ENCODE measurements around the gene ZNF778.
A peak's percentile ranks its signal among the peaks of the same experiment; 100 is the strongest.

Gene ZNF778

GRCh38 chr16:89216315-89217137 is 977 bp upstream of the ZNF778 start:
- Histone ChIP-seq H3K9ac (ENCODE audit: low read depth, low read length) (peak overlapping the region; percentile 88; the same call in 1 of the 2 replicates), H3K4me1 (ENCODE audit: insufficient read depth, low read length) (peaks cover 4% of the 10 kb centered on the region; the same call in 1 of the 2 replicates), H3K9me3 (ENCODE audit: insufficient read depth, low read depth, low read length) (no peaks in the 10 kb centered on the region), H3K27me3 (ENCODE audit: insufficient read depth, low read length) (no peaks in the 10 kb centered on the region), H3K4me3 (ENCODE audit: low read length) (peak overlapping the region; percentile 95), H3K27ac (ENCODE audit: low read length) (no peak overlapping the region), H3K36me3 (ENCODE audit: insufficient read depth, low read depth, low read length) (peaks cover 9% of the 10 kb centered on the region)

GRCh38 chr16:89217138-89217387 is 440 bp upstream of the ZNF778 start:
- H3K36me3 ChIP-seq (ENCODE audit: insufficient read depth, low read depth, low read length): peaks cover 14% of the 10 kb centered on the region
- H3K9me3 ChIP-seq (ENCODE audit: insufficient read depth, low read depth, low read length): no peaks in the 10 kb centered on the region
- peak overlapping the region; percentile 88 for H3K9ac ChIP-seq (ENCODE audit: low read depth, low read length)
- H3K4me1 ChIP-seq (ENCODE audit: insufficient read depth, low read length): peaks cover 4% of the 10 kb centered on the region; the same call in 1 of the 2 replicates
- no peak overlapping the region for H3K27ac ChIP-seq (ENCODE audit: low read length)
- H3K27me3 ChIP-seq (ENCODE audit: insufficient read depth, low read length): no peaks in the 10 kb centered on the region
- peak overlapping the region; percentile 95 for H3K4me3 ChIP-seq (ENCODE audit: low read length)

DNA sequence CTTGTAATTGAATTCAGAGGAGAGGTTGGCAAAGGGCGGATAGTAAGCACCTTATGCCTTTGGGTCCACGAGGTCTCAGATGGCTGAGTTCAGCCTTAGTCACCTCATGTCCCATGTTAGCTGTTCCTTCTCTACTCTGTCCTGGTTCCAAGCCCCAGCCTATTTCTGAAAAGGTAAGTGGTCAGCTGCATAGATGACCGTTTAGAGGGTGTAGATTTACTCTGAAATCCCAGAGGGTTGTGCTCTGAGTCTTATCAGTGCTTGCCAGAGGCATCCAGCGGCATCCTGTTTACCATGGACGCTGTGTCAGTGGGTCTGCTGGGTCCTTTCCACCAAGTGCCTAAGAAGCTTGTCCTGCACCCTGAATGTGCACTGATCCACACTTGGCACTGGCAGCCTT is 1.9 kb downstream of the ZNF778 start:
- Histone ChIP-seq H3K4me1 (ENCODE audit: insufficient read depth, low read length) (peaks cover 4% of the 10 kb centered on the region; the same call in 1 of the 2 replicates), H3K9me3 (ENCODE audit: insufficient read depth, low read depth, low read length) (no peaks in the 10 kb centered on the region), H3K27ac (ENCODE audit: low read length) (no peak overlapping the region), H3K9ac (ENCODE audit: low read depth, low read length) (no peak overlapping the region), H3K4me3 (ENCODE audit: low read length) (no peak overlapping the region), H3K27me3 (ENCODE audit: insufficient read depth, low read length) (no peaks in the 10 kb centered on the region), H3K36me3 (ENCODE audit: insufficient read depth, low read depth, low read length) (peaks cover 29% of the 10 kb centered on the region)

DNA sequence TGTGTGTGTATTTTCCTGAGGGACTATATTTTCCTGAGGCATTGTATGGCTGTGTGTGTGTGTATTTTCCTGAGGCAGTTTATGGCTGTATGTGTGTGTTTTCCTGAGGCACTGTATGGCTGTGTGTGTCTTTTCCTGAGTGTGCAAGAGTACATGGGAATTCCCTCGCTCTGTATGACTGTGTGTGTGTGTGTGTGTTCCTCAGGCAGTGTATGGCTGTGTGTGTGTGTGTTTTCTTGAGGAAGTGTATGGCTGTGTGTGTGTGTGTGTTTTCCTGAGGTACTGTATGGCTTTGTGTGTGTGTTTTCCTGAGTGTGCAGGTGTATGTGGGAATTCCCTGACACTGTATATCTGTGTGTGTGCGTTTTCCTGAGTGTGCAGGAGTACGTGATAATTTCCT is 4.1 kb downstream of the ZNF778 start:
- Histone ChIP-seq H3K4me3 (ENCODE audit: low read length) (no peak overlapping the region), H3K27ac (ENCODE audit: low read length) (no peak overlapping the region), H3K36me3 (ENCODE audit: insufficient read depth, low read depth, low read length) (peaks cover 50% of the 10 kb centered on the region)

GRCh38 chr16:89222931-89223330 is 5.4 kb downstream of the ZNF778 start:
- H3K27ac ChIP-seq (ENCODE audit: low read length): no peak overlapping the region
- H3K4me1 ChIP-seq (ENCODE audit: insufficient read depth, low read length): no peaks in the 10 kb centered on the region
- H3K36me3 ChIP-seq (ENCODE audit: insufficient read depth, low read depth, low read length): peaks cover 64% of the 10 kb centered on the region
- H3K4me3 ChIP-seq (ENCODE audit: low read length): no peak overlapping the region
- H3K9ac ChIP-seq (ENCODE audit: low read depth, low read length): no peak overlapping the region
- H3K27me3 ChIP-seq (ENCODE audit: insufficient read depth, low read length): no peaks in the 10 kb centered on the region
- peaks cover 16% of the 10 kb centered on the region for H3K9me3 ChIP-seq (ENCODE audit: insufficient read depth, low read depth, low read length)

More for the DNA sequence above, 4.1 kb downstream of the ZNF778 start:
- no peak overlapping the region for H3K9ac ChIP-seq (ENCODE audit: low read depth, low read length)
- H3K4me1 ChIP-seq (ENCODE audit: insufficient read depth, low read length): peaks cover 4% of the 10 kb centered on the region; the same call in 1 of the 2 replicates
- H3K27me3 ChIP-seq (ENCODE audit: insufficient read depth, low read length): no peaks in the 10 kb centered on the region
- H3K9me3 ChIP-seq (ENCODE audit: insufficient read depth, low read depth, low read length): peaks cover 2% of the 10 kb centered on the region

- H3K9me3 ChIP-seq (ENCODE audit: insufficient read depth, low read depth, low read length): peaks cover 28% of the 10 kb centered on the region
- H3K4me3 ChIP-seq (ENCODE audit: low read length): no peak overlapping the region
- H3K4me1 ChIP-seq (ENCODE audit: insufficient read depth, low read length): no peaks in the 10 kb centered on the region
- H3K9ac ChIP-seq (ENCODE audit: low read depth, low read length): no peak overlapping the region
- H3K36me3 ChIP-seq (ENCODE audit: insufficient read depth, low read depth, low read length): peaks cover 79% of the 10 kb centered on the region
- no peak overlapping the region for H3K27ac ChIP-seq (ENCODE audit: low read length)
- no peaks in the 10 kb centered on the region for H3K27me3 ChIP-seq (ENCODE audit: insufficient read depth, low read length)
These were observed 7.2 kb downstream of the ZNF778 start for GRCh38 chr16:89224665-89225064.

- peaks cover 91% of the 10 kb centered on the region for H3K36me3 ChIP-seq (ENCODE audit: insufficient read depth, low read depth, low read length)
- no peaks in the 10 kb centered on the region for H3K4me1 ChIP-seq (ENCODE audit: insufficient read depth, low read length)
- H3K27ac ChIP-seq (ENCODE audit: low read length): no peak overlapping the region
- no peaks in the 10 kb centered on the region for H3K27me3 ChIP-seq (ENCODE audit: insufficient read depth, low read length)
- H3K9me3 ChIP-seq (ENCODE audit: insufficient read depth, low read depth, low read length): peaks cover 70% of the 10 kb centered on the region
- no peak overlapping the region for H3K9ac ChIP-seq (ENCODE audit: low read depth, low read length)
- H3K4me3 ChIP-seq (ENCODE audit: low read length): no peak overlapping the region
These were observed 12.8 kb downstream of the ZNF778 start for GRCh38 chr16:89230255-89230654.

DNA sequence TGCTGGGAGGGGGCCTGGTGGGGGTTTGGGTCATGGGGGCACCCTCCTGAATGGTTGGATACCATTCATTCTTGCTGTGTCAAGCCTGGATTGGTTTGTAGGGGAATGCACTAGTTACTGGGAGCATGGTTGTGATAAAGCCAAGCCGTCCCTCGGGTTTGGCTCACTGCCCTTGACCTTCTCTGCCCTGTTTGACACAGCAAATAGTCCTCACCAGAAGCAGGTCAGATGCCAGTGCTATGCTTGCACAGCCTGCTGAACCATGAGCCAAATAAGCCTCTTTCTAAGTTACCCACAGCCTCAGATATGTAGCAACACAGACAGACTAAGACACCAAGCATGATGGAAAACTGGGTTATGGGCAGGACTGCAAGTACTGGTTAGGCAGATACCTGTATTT is 14.6 kb downstream of the ZNF778 start:
- Histone ChIP-seq H3K4me1 (ENCODE audit: insufficient read depth, low read length) (no peaks in the 10 kb centered on the region), H3K27ac (ENCODE audit: low read length) (no peak overlapping the region), H3K4me3 (ENCODE audit: low read length) (no peak overlapping the region), H3K27me3 (ENCODE audit: insufficient read depth, low read length) (no peaks in the 10 kb centered on the region), H3K36me3 (ENCODE audit: insufficient read depth, low read depth, low read length) (peaks cover 77% of the 10 kb centered on the region), H3K9me3 (ENCODE audit: insufficient read depth, low read depth, low read length) (peaks cover 67% of the 10 kb centered on the region), H3K9ac (ENCODE audit: low read depth, low read length) (no peak overlapping the region)

DNA sequence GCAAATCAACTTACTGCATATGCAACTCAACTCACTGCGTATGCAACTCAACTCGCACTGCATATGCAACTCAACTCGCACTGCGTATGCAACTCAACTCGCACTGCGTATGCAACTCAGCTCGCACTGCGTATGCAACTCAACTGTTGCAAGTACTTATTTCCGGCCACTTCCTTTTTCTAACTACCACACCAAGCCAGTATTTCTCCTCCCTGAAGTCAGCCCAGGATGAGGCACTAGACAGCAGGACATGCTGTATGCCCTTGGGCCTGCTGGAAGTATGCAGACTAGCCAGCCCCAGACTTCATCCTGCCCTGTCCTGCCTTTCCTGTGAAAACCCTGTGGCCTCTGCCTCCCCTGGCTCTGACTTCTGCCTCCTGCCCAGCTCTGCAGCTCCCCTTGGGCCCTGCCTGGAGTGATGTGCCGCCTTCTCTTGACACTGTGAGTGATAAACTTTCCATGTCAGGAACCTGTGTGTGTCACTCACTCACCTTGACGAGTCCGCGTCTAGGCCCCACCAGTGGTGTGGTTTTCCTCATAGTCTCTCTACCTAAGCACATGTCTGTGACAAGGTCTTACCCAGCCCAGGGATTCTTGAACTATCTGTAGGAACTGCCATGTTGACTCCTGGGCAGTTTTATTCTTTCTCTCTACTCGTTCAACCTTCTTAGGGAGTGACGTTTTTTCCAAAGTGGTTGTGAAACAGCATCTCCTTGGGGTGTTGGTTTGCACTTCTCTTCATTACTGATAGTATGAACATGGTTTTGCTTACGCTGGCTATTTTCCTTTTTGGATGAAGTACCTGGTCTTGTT is 16.4 kb downstream of the ZNF778 start:
- H3K9ac ChIP-seq (ENCODE audit: low read depth, low read length): no peak overlapping the region
- H3K27ac ChIP-seq (ENCODE audit: low read length): no peak overlapping the region
- peaks cover 59% of the 10 kb centered on the region for H3K36me3 ChIP-seq (ENCODE audit: insufficient read depth, low read depth, low read length)
- H3K4me3 ChIP-seq (ENCODE audit: low read length): no peak overlapping the region
- no peaks in the 10 kb centered on the region for H3K27me3 ChIP-seq (ENCODE audit: insufficient read depth, low read length)
- H3K9me3 ChIP-seq (ENCODE audit: insufficient read depth, low read depth, low read length): peaks cover 49% of the 10 kb centered on the region
- H3K4me1 ChIP-seq (ENCODE audit: insufficient read depth, low read length): no peaks in the 10 kb centered on the region

DNA sequence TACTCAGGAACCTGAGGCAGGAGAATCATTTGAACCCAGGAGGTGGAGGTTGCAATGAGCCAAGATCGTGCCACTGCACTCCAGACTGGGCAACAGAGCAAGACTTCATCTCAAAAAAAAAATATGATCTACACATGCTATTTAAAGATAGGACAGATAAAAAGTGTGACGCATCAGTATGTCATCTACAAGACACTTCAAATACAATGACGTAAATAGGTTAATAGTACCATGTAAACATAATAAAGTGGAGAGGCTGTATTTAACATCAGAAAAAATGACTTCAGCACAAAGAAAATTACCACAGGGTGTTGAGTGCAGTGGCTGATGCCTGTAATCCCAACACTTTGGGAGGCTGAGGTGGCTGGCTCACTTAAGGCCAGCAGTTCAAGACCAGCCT is 20.2 kb downstream of the ZNF778 start:
- peaks cover 24% of the 10 kb centered on the region; the same call in 1 of the 2 replicates for H3K9me3 ChIP-seq (ENCODE audit: insufficient read depth, low read depth, low read length)
- no peak overlapping the region for H3K4me3 ChIP-seq (ENCODE audit: low read length)
- H3K27ac ChIP-seq (ENCODE audit: low read length): no peak overlapping the region
- H3K4me1 ChIP-seq (ENCODE audit: insufficient read depth, low read length): no peaks in the 10 kb centered on the region
- H3K27me3 ChIP-seq (ENCODE audit: insufficient read depth, low read length): no peaks in the 10 kb centered on the region
- H3K9ac ChIP-seq (ENCODE audit: low read depth, low read length): no peak overlapping the region
- peaks cover 24% of the 10 kb centered on the region for H3K36me3 ChIP-seq (ENCODE audit: insufficient read depth, low read depth, low read length)

DNA sequence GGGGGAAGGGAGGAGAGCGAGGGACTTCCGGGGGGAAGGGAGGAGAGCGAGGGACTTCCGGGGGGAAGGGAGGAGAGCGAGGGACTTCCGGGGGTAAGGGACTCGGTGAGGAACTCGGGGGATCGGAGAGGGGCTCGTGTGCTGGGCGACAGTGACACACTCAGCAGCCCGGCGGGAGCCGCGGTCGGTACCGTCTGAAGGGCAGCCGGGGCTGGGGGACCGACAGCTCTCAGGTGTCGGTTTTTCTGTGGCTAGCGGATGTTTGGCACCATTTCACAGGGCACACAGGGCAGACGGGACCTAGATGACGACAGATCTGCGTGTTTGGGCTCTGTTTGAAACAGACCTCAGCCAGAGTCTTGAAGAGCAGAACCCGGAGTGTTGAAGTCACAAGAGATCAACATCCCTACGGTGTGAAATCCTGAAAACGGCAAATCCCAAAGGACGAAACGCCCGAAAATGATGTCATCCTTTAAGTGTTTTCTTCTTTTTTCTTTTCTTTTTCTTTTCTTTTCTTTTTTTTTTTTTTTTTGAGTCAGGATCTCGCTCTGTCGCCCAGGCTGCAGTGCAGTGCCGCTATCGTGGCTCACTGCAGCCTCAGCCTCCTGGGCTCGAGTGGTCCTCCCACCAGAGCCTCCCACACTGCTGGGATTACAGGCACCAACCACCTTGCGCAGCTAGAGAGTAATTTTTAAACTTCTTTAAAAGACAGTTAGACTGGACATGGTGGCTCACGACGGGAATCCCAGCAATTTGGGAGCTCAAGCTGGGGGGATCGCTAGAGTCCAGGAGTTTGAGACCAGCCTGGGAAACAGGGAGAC is 23.9 kb downstream of the ZNF778 start:
- Histone ChIP-seq H3K4me1 (ENCODE audit: insufficient read depth, low read length) (no peaks in the 10 kb centered on the region), H3K27me3 (ENCODE audit: insufficient read depth, low read length) (peaks cover 5% of the 10 kb centered on the region; the same call in 1 of the 2 replicates), H3K4me3 (ENCODE audit: low read length) (peak overlapping the region; percentile 99), H3K9ac (ENCODE audit: low read depth, low read length) (peak overlapping the region; percentile 96), H3K9me3 (ENCODE audit: insufficient read depth, low read depth, low read length) (no peaks in the 10 kb centered on the region), H3K27ac (ENCODE audit: low read length) (peak overlapping the region; percentile 65), H3K36me3 (ENCODE audit: insufficient read depth, low read depth, low read length) (no peaks in the 10 kb centered on the region)
